ENCODE measurements around the gene PPFIA2.

- no peak for TF ChIP-seq CTCF (IDR thresholded peaks at IDR 0.05)
- TF ChIP-seq EP300 (IDR thresholded peaks at IDR 0.05; ENCODE audit: low read depth) = no peak
Measured at GRCh38 chr12:81778719-81779118, 19.6 kb upstream of the PPFIA2 start.
